Measurements from ENCODE around the gene CLDN1.

DNA sequence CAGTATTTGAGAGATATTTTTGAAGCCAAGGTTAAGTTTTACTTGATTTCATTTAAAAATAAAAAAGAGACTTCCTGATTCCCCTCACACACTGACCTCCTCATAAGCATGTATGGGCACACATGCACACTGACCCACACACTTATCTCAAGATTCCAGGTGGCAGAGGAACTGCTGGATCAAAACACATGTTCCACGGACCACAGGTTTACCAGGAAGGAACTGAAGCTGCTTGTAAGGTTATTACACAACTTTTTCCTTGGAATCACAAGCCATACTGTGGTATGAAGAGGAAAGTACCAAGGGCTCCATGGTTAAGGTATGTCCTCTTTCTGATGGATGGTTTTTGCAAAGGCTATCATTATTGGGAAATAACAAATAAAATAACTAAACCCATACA, 7.5 kb downstream of the CLDN1 start:
- TF ChIP-seq EP300 (conservative IDR thresholded peaks at IDR 0.05; ENCODE audit: poor library complexity, severe bottlenecking) (no peak), TAF1 (IDR thresholded peaks at IDR 0.05; ENCODE audit: low read depth) (no peak), POLR2AphosphoS5 (IDR thresholded peaks at IDR 0.05) (no peak), SMC3 (conservative IDR thresholded peaks at IDR 0.05; ENCODE audit: poor library complexity) (no peak), EZH2 (IDR thresholded peaks at IDR 0.05; ENCODE audit: borderline replicate concordance, insufficient read depth, low read length, poor library complexity, severe bottlenecking) (no peak), RAD21 (conservative IDR thresholded peaks at IDR 0.05) (no peak), MXI1 (conservative IDR thresholded peaks at IDR 0.05; ENCODE audit: poor library complexity, severe bottlenecking) (no peak)
- TF ChIP-seq, protein P1, sequence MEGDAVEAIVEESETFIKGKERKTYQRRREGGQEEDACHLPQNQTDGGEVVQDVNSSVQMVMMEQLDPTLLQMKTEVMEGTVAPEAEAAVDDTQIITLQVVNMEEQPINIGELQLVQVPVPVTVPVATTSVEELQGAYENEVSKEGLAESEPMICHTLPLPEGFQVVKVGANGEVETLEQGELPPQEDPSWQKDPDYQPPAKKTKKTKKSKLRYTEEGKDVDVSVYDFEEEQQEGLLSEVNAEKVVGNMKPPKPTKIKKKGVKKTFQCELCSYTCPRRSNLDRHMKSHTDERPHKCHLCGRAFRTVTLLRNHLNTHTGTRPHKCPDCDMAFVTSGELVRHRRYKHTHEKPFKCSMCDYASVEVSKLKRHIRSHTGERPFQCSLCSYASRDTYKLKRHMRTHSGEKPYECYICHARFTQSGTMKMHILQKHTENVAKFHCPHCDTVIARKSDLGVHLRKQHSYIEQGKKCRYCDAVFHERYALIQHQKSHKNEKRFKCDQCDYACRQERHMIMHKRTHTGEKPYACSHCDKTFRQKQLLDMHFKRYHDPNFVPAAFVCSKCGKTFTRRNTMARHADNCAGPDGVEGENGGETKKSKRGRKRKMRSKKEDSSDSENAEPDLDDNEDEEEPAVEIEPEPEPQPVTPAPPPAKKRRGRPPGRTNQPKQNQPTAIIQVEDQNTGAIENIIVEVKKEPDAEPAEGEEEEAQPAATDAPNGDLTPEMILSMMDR (IDR thresholded peaks at IDR 0.05; ENCODE audit: poor library complexity, severe bottlenecking) = no peak
- TF ChIP-seq, protein P2, sequence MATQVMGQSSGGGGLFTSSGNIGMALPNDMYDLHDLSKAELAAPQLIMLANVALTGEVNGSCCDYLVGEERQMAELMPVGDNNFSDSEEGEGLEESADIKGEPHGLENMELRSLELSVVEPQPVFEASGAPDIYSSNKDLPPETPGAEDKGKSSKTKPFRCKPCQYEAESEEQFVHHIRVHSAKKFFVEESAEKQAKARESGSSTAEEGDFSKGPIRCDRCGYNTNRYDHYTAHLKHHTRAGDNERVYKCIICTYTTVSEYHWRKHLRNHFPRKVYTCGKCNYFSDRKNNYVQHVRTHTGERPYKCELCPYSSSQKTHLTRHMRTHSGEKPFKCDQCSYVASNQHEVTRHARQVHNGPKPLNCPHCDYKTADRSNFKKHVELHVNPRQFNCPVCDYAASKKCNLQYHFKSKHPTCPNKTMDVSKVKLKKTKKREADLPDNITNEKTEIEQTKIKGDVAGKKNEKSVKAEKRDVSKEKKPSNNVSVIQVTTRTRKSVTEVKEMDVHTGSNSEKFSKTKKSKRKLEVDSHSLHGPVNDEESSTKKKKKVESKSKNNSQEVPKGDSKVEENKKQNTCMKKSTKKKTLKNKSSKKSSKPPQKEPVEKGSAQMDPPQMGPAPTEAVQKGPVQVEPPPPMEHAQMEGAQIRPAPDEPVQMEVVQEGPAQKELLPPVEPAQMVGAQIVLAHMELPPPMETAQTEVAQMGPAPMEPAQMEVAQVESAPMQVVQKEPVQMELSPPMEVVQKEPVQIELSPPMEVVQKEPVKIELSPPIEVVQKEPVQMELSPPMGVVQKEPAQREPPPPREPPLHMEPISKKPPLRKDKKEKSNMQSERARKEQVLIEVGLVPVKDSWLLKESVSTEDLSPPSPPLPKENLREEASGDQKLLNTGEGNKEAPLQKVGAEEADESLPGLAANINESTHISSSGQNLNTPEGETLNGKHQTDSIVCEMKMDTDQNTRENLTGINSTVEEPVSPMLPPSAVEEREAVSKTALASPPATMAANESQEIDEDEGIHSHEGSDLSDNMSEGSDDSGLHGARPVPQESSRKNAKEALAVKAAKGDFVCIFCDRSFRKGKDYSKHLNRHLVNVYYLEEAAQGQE (IDR thresholded peaks at IDR 0.05; ENCODE audit: borderline replicate concordance) = no peak
